Loucy (cell line): Measurements from ENCODE around the gene FMNL2.

Experiments used
- CTCF ChIP-seq: fragments of 200-600 bp; sonication (generic); conservative IDR thresholded peaks from 2 replicates; pipeline ENCODE4 v1.5.1; 2014; ENCODE audit warnings: mild to moderate bottlenecking, antibody characterized with exemption, low read length
- EZH2phosphoT487 ChIP-seq: fragments of 200-600 bp; IDR thresholded peaks from 2 replicates; pipeline ENCODE4 v1.6.1; 2018; ENCODE audit warnings: antibody characterized with exemption, mild to moderate bottlenecking, moderate library complexity, borderline replicate concordance

- TF ChIP-seq CTCF = no peak
- TF ChIP-seq EZH2phosphoT487 = no peak
These were observed 151.2 kb downstream of the FMNL2 start for GRCh38 chr2:152485954-152486736.
